Muscle layer of duodenum (tissue), 2 donors: ENCODE data around the gene ERCC4.

Experiments used
- H3K27ac ChIP-seq: one replicate; pipeline ENCODE4 v1.7.0; 2013; ENCODE audit warnings: mild to moderate bottlenecking, low read length
- H3K27me3 ChIP-seq: one replicate; pipeline ENCODE4 v1.7.0; 2013; ENCODE audit warnings: low read depth, mild to moderate bottlenecking, control low read depth, low read length
- H3K36me3 ChIP-seq, 2 donors: one replicate each; pipeline ENCODE4 v1.7.0; 2013; ENCODE audit warnings: low read length in 2 of 2, control low read depth in 1 of 2, mild to moderate bottlenecking in 1 of 2; ENCODE audit not compliant: insufficient read depth in 2 of 2, control insufficient read depth in 1 of 2
- H3K4me1 ChIP-seq, 2 donors: one replicate each; pipeline ENCODE4 v1.7.0; 2013; ENCODE audit warnings: low read length in 2 of 2, mild to moderate bottlenecking in 2 of 2, control low read depth in 1 of 2, moderate library complexity in 1 of 2; ENCODE audit not compliant: insufficient read depth in 2 of 2, control insufficient read depth in 1 of 2
- H3K4me3 ChIP-seq, 2 donors: one replicate each; pipeline ENCODE4 v1.7.0; 2013; ENCODE audit warnings: low read length in 2 of 2, low read depth in 1 of 2, mild to moderate bottlenecking in 1 of 2
- H3K9me3 ChIP-seq, 2 donors: one replicate each; pipeline ENCODE4 v1.7.0; 2013; ENCODE audit warnings: low read length in 2 of 2, control low read depth in 1 of 2, mild to moderate bottlenecking in 1 of 2; ENCODE audit not compliant: control insufficient read depth in 1 of 2
- donor health status: healthy.

The ERCC4 gene

GRCh38 chr16:13996778-13997288, 76.9 kb downstream of the ERCC4 start:
- Histone ChIP-seq H3K27me3 (no peaks in the 10 kb centered on the region), H3K27ac (no peak overlapping the region), H3K4me1 (peaks cover 0 to 3% of the 10 kb centered on the region in 2 donors), H3K4me3 (no peak overlapping the region), H3K9me3 (no peaks in the 10 kb centered on the region), H3K36me3 (no peaks in the 10 kb centered on the region)

- Histone ChIP-seq H3K27me3 (no peaks in the 10 kb centered on the region), H3K36me3 (no peaks in the 10 kb centered on the region), H3K27ac (no peak overlapping the region), H3K9me3 (no peaks in the 10 kb centered on the region), H3K4me1 (peaks cover 1 to 6% of the 10 kb centered on the region in 2 donors), H3K4me3 (no peak overlapping the region)
Measured at GRCh38 chr16:13997526-13997925, 77.6 kb downstream of the ERCC4 start.

- H3K36me3 ChIP-seq, result no peaks in the 10 kb centered on the region
- no peak overlapping the region for H3K27ac ChIP-seq
- H3K4me1 ChIP-seq, result peaks cover 6 to 10% of the 10 kb centered on the region in 2 donors
- H3K27me3 ChIP-seq, result no peaks in the 10 kb centered on the region
- H3K4me3 ChIP-seq, result no peak overlapping the region
- H3K9me3 ChIP-seq, result no peaks in the 10 kb centered on the region
Measured at GRCh38 chr16:13997933-13998332, 78.0 kb downstream of the ERCC4 start.

GRCh38 chr16:13999071-13999894, 79.3 kb downstream of the ERCC4 start:
- Histone ChIP-seq H3K36me3 (no peaks in the 10 kb centered on the region), H3K9me3 (no peaks in the 10 kb centered on the region), H3K4me1 (peaks cover 6 to 18% of the 10 kb centered on the region in 2 donors), H3K27ac (no peak overlapping the region), H3K27me3 (no peaks in the 10 kb centered on the region), H3K4me3 (no peak overlapping the region)

- peaks cover 6 to 15% of the 10 kb centered on the region in 2 donors for H3K4me1 ChIP-seq
- H3K9me3 ChIP-seq, result no peaks in the 10 kb centered on the region
- H3K27ac ChIP-seq, result no peak overlapping the region
- no peak overlapping the region for H3K4me3 ChIP-seq
- no peaks in the 10 kb centered on the region for H3K36me3 ChIP-seq
- no peaks in the 10 kb centered on the region for H3K27me3 ChIP-seq
Measured at GRCh38 chr16:13999895-14000425, 80.0 kb downstream of the ERCC4 start.

- H3K27me3 ChIP-seq, result no peaks in the 10 kb centered on the region
- no peaks in the 10 kb centered on the region for H3K9me3 ChIP-seq
- no peaks in the 10 kb centered on the region for H3K36me3 ChIP-seq
- H3K4me1 ChIP-seq, result peaks cover 6 to 15% of the 10 kb centered on the region in 2 donors
- no peak overlapping the region for H3K4me3 ChIP-seq
- H3K27ac ChIP-seq, result no peak overlapping the region
Measured at GRCh38 chr16:14001521-14001920, 81.6 kb downstream of the ERCC4 start.
